ENCODE measurements around the gene COL6A2.

- TF ChIP-seq, protein P1, sequence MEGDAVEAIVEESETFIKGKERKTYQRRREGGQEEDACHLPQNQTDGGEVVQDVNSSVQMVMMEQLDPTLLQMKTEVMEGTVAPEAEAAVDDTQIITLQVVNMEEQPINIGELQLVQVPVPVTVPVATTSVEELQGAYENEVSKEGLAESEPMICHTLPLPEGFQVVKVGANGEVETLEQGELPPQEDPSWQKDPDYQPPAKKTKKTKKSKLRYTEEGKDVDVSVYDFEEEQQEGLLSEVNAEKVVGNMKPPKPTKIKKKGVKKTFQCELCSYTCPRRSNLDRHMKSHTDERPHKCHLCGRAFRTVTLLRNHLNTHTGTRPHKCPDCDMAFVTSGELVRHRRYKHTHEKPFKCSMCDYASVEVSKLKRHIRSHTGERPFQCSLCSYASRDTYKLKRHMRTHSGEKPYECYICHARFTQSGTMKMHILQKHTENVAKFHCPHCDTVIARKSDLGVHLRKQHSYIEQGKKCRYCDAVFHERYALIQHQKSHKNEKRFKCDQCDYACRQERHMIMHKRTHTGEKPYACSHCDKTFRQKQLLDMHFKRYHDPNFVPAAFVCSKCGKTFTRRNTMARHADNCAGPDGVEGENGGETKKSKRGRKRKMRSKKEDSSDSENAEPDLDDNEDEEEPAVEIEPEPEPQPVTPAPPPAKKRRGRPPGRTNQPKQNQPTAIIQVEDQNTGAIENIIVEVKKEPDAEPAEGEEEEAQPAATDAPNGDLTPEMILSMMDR (IDR thresholded peaks at IDR 0.05), result no peak
- TF ChIP-seq ZFP36 (IDR thresholded peaks at IDR 0.05; ENCODE audit: borderline replicate concordance, partially characterized antibody) (no peak), RAD21 (conservative IDR thresholded peaks at IDR 0.05 in 1 of 2, IDR thresholded peaks at IDR 0.05 in 1 of 2) (no peak), CEBPB (IDR thresholded peaks at IDR 0.05) (no peak), POLR2A (IDR thresholded peaks at IDR 0.05; ENCODE audit: low read length) (no peak), NR3C1 (IDR thresholded peaks at IDR 0.05) (no peak), USF2 (IDR thresholded peaks at IDR 0.05) (no peak), JUN (IDR thresholded peaks at IDR 0.05) (no peak)
- TF ChIP-seq, protein P2, sequence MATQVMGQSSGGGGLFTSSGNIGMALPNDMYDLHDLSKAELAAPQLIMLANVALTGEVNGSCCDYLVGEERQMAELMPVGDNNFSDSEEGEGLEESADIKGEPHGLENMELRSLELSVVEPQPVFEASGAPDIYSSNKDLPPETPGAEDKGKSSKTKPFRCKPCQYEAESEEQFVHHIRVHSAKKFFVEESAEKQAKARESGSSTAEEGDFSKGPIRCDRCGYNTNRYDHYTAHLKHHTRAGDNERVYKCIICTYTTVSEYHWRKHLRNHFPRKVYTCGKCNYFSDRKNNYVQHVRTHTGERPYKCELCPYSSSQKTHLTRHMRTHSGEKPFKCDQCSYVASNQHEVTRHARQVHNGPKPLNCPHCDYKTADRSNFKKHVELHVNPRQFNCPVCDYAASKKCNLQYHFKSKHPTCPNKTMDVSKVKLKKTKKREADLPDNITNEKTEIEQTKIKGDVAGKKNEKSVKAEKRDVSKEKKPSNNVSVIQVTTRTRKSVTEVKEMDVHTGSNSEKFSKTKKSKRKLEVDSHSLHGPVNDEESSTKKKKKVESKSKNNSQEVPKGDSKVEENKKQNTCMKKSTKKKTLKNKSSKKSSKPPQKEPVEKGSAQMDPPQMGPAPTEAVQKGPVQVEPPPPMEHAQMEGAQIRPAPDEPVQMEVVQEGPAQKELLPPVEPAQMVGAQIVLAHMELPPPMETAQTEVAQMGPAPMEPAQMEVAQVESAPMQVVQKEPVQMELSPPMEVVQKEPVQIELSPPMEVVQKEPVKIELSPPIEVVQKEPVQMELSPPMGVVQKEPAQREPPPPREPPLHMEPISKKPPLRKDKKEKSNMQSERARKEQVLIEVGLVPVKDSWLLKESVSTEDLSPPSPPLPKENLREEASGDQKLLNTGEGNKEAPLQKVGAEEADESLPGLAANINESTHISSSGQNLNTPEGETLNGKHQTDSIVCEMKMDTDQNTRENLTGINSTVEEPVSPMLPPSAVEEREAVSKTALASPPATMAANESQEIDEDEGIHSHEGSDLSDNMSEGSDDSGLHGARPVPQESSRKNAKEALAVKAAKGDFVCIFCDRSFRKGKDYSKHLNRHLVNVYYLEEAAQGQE (IDR thresholded peaks at IDR 0.05), result no peak
- TF ChIP-seq, protein P3, sequence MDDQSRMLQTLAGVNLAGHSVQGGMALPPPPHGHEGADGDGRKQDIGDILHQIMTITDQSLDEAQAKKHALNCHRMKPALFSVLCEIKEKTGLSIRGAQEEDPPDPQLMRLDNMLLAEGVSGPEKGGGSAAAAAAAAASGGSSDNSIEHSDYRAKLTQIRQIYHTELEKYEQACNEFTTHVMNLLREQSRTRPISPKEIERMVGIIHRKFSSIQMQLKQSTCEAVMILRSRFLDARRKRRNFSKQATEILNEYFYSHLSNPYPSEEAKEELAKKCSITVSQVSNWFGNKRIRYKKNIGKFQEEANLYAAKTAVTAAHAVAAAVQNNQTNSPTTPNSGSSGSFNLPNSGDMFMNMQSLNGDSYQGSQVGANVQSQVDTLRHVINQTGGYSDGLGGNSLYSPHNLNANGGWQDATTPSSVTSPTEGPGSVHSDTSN (IDR thresholded peaks at IDR 0.05), result no peak
Observed at GRCh38 chr21:46168238-46168637, 70.3 kb downstream of the COL6A2 start.

Measured in A549 (cell line).